Prostate gland (tissue), 2 donors: ENCODE data around the gene TNRC6B.

Experiments
- POLR2A ChIP-seq: fragments of 450-650 bp; IDR thresholded peaks from one replicate; pipeline ENCODE4 v1.6.1; 2016; ENCODE audit warnings: antibody characterized with exemption, mild to moderate bottlenecking
- TF ChIP-seq, protein P1 (sequence below), 4 experiments: fragments of 200-600 bp in 2 of 4; fragments of 450-650 bp in 2 of 4; sonication (generic) in 2 of 4; IDR thresholded peaks; 1 replicate in 3 of 4; 2 replicates in 1 of 4; pipeline ENCODE4 v1.5.1; 2016 to 2019; ENCODE audit warnings: antibody characterized with exemption in 4 of 4, mild to moderate bottlenecking in 2 of 4, moderate library complexity in 2 of 4

- TF ChIP-seq, protein P1, sequence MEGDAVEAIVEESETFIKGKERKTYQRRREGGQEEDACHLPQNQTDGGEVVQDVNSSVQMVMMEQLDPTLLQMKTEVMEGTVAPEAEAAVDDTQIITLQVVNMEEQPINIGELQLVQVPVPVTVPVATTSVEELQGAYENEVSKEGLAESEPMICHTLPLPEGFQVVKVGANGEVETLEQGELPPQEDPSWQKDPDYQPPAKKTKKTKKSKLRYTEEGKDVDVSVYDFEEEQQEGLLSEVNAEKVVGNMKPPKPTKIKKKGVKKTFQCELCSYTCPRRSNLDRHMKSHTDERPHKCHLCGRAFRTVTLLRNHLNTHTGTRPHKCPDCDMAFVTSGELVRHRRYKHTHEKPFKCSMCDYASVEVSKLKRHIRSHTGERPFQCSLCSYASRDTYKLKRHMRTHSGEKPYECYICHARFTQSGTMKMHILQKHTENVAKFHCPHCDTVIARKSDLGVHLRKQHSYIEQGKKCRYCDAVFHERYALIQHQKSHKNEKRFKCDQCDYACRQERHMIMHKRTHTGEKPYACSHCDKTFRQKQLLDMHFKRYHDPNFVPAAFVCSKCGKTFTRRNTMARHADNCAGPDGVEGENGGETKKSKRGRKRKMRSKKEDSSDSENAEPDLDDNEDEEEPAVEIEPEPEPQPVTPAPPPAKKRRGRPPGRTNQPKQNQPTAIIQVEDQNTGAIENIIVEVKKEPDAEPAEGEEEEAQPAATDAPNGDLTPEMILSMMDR (IDR thresholded peaks at IDR 0.05), result no peak
- TF ChIP-seq POLR2A, result no peak
Observed at GRCh38 chr22:40153192-40153591, 24.5 kb upstream of the TNRC6B start.
